GM18909 (cell line): ENCODE results near the gene SCUBE2.

Source experiments
- ATAC-seq: cut with Tn5 transposase; IDR thresholded peaks from one replicate; pipeline ENCODE4 v1.9.1; 2021; ENCODE audit warnings: mild to moderate bottlenecking; ENCODE audit not compliant: unreplicated experiment, poor library complexity

The SCUBE2 gene

GRCh38 chr11:9076661-9077060, 14.7 kb downstream of the SCUBE2 start:
- ATAC-seq: no peak

GRCh38 chr11:9076046-9076445, 15.4 kb downstream of the SCUBE2 start:
- ATAC-seq: no peak

- no peak for ATAC-seq
Observed at GRCh38 chr11:9075556-9075955, 15.8 kb downstream of the SCUBE2 start.

- no peak for ATAC-seq
Observed at GRCh38 chr11:9074338-9075029, 16.9 kb downstream of the SCUBE2 start.

- ATAC-seq: no peak
Observed at GRCh38 chr11:9073466-9074225, 17.8 kb downstream of the SCUBE2 start.

GRCh38 chr11:9072626-9073176, 18.7 kb downstream of the SCUBE2 start:
- no peak for ATAC-seq

- no peak for ATAC-seq
Observed at GRCh38 chr11:9071692-9072091, 19.7 kb downstream of the SCUBE2 start.

GRCh38 chr11:9070749-9071491, 20.5 kb downstream of the SCUBE2 start:
- ATAC-seq: no peak

GRCh38 chr11:9069862-9070470, 21.4 kb downstream of the SCUBE2 start:
- no peak for ATAC-seq

- no peak for ATAC-seq
Observed at GRCh38 chr11:9069256-9069655, 22.1 kb downstream of the SCUBE2 start.

GRCh38 chr11:9066433-9066925, 24.9 kb downstream of the SCUBE2 start:
- ATAC-seq: no peak

- ATAC-seq: no peak
Observed at GRCh38 chr11:9065607-9066432, 25.6 kb downstream of the SCUBE2 start.

GRCh38 chr11:9061807-9062206, 29.6 kb downstream of the SCUBE2 start:
- no peak for ATAC-seq

- peak; percentile 99 for ATAC-seq
Observed at GRCh38 chr11:9060700-9061111, 30.7 kb downstream of the SCUBE2 start.

- no peak for ATAC-seq
Observed at GRCh38 chr11:9059406-9059805, 32.0 kb downstream of the SCUBE2 start.

GRCh38 chr11:9057888-9058287, 33.5 kb downstream of the SCUBE2 start:
- no peak for ATAC-seq

GRCh38 chr11:9057007-9057406, 34.4 kb downstream of the SCUBE2 start:
- ATAC-seq: no peak

GRCh38 chr11:9056467-9056866, 34.9 kb downstream of the SCUBE2 start:
- no peak for ATAC-seq

GRCh38 chr11:9053316-9054035, 37.9 kb downstream of the SCUBE2 start:
- no peak for ATAC-seq
